NCI-H128 (cell line): ENCODE data around the gene AKAP6.

Experiments
- DNase-seq: peaks from one replicate; lab custom pipeline; 2025; ENCODE audit not compliant: unreplicated experiment; lab: John Stamatoyannopoulos, UW

Gene AKAP6

DNA sequence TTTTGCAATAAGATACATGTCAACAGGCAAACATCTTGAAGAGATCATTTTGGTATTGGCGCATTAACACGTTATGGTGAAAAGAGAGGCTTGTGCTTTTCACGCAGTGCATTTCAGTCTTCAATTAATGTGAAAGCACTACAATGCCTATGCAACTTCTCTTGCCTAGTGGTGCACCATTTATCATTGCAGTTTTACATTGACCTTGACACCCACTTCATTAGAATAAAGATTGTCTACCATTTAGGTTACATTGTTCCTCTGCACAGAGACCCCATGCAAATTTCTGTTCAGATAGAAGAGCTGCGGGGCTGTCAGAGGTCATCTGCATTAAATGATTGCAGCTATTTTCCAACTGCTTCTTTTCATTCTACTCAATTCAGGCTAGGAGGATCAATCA lies 397.4 kb downstream of the AKAP6 start:
- no peak for DNase-seq

GRCh38 chr14:32727832-32728231 lies 398.7 kb downstream of the AKAP6 start:
- no peak for DNase-seq

DNA sequence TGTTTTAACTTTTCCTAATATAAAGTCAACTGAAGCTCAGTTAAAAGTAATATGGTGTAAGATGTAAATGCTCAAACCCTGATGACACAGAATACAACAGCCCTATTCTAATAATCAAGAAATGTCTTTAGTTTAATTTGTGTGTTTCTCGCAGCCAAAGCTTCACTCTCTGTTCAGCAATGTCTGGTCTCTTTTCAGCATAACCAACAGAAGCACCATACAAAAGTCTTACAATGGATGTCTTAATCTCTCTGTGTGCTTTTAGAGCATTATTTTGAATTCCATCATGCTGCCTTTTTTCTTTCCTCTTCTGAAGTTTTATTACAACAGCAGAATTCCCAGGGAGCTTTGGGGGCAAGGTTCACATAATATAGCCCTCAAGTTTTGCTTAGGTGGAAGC lies 399.4 kb downstream of the AKAP6 start:
- no peak for DNase-seq

DNA sequence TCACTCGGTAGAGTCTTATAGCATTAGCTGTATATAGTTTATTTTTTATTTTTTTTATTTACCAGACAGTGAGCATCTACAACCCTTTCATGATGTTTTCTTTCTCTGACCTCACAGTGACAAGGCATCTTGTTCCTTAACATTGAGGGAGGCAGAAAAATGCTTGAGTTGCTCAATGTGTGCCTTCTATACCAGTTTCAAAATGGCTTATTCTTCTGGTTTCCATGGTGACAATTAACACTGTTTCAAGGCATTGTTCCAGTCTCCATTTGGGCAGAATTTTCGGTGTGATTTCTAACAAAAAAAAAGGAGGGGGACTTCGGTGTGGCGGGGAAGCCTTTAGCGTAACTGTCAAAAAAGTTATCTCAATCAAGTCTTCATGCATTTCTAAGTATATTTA lies 399.9 kb downstream of the AKAP6 start:
- DNase-seq: no peak

- DNase-seq: no peak
Observed at GRCh38 chr14:32731249-32731648, 402.2 kb downstream of the AKAP6 start.

DNA sequence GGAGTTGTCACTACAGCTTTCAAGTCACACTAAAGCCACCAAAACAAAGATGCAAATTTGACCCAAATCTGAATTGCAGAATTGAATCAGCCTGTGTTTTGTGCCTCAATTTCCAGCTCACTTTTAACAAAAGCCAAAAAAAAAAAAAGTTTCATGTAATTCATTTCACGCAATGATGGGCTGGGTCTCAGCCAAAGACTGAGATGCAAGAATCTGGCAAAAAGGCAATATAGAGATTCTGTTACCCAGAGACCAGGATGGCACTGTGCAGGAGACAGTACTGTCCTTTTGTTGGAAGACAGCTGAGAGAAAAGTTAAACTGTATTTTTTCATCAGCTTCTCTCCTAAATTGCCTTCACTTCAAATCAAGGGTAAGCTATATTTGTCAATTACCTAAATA lies 403.9 kb downstream of the AKAP6 start:
- DNase-seq: no peak

DNA sequence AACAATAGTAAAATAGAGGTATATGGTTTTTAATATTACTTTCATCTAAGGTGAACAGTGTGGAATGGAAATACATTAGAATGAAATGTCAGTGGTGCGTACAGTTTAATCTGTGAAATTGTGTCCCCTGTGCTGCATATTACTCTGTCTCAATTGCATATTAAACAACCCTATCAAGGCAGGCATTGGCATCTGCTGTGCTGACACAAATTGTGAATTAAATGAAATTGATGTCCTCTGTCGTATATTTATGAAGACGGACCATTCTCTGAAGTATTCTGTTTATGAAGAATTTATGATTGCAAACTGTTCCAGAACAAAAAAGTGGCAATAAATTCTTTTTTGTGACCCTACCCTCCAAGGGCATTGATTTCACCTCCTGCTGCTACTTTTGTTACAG lies 405.2 kb downstream of the AKAP6 start:
- DNase-seq: no peak

DNA sequence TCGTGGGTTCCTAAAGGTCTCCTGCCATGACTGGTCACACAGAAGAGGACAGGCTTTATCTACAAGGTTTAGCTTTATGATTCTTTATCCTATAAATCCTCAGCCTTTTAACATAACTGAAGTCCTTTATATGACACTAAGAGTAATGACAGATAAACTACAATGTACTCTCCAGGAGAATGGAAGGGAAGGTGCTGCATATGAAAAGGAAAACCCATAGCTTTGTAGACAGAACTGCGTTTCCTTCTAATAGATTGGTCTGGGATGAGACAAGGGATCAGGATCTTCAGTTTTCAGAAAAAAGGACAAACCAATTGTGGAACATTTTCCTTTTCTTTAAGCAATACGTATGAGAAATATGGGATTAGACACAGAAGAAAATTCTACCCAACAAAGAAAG lies 408.5 kb downstream of the AKAP6 start:
- DNase-seq: no peak

DNA sequence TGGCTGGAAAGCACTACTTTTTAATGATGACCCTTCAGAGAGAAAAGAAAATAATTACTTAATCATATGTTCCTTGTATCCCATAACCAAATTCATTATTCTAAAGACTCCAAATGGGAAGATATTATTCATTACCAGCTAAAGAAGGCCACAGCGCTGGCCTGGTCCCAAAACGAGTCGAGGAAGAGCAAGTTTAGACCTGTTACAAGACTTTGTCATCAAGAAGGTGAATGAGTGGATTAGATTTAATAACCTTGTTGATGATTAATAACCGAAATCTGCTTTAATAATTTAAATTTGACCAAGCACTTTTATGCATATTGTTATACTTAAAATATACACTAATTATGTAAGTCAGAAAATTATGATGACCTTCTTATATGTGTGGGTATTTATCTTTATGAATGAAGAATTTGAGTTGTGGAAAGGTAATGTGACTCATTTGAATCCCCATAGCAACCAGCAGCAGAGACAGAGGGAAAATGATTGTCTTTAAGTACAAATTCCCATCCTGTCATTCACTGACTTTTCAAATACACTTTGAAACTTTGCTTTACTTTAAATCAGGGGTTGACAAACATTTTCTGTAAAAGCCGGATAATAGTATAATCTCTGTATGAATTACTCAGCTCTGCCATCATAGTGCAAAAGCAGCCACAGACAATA lies 409.2 kb downstream of the AKAP6 start:
- DNase-seq: no peak

DNA sequence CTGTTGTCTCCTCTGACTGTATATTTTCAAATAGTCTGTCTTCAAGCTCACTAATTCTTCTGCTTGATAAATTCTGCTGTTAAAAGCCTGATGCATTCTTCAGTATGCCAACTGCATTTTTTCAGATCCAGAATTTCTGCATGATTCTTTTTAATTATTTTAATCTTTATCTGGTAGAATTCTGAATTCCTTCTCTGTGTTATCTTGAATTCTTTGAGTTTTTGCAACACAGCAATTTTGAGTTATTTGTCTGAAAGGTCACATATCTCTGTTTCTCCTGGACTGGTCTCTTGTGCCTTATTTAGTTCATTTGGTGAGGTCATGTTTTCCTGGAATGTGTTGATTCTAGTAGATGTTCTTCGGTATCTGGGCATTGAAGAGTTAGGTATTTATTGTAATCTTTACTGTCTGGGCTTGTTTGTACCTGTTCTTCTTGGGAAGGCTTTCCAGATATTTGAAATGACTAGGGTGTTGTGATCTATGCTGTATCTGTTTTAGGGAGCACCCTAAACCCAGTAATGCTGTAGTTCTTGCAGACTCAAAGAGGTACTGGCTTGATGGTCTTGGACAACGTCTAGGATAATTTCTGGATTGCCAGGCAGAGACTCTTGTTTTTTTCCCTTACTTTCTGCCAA lies 415.8 kb downstream of the AKAP6 start:
- DNase-seq: no peak

GRCh38 chr14:32754209-32754608 lies 425.1 kb downstream of the AKAP6 start:
- no peak for DNase-seq

- DNase-seq: no peak
Observed at GRCh38 chr14:32756173-32756572, 427.1 kb downstream of the AKAP6 start.

DNA sequence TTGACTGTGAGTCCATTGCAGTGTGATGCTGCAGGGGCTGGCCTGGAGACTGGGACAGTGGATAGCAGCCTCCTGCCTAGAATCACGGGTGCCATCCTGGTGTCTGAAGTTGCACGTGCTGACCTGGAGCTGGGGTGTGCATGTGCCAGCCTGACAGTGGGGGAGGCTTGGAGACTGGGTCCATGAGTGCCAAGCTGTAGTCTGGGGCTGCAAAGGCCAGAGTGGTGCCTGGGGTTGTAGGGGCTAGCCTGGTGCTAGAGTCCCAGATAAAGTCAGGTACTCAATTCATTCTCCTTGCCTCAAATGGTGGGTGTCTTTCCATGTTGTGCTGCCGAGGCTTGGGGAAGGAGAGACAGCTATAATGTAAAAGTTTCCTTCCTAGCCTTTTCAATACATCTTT lies 427.7 kb downstream of the AKAP6 start:
- no peak for DNase-seq

DNA sequence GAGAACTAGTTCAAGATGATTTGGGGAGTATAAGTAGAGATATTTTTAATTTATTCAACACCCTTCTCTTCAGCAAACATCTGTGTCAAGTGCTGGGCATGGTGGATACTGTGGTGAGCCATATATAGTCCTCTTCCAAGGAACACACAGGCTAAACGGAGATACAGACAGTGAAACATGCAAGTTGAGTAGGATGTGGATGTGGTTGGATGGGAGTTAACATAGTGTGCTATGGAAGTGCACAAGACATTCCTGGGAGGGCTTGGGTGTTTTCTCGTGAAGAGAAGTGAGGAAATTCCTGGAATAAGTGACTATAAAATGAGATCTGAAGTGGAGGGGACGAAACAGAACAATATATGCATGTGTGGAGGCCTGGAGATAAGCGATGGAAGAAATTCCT lies 428.5 kb downstream of the AKAP6 start:
- no peak for DNase-seq

- no peak for DNase-seq
Observed at GRCh38 chr14:32761381-32761968, 432.4 kb downstream of the AKAP6 start.

DNA sequence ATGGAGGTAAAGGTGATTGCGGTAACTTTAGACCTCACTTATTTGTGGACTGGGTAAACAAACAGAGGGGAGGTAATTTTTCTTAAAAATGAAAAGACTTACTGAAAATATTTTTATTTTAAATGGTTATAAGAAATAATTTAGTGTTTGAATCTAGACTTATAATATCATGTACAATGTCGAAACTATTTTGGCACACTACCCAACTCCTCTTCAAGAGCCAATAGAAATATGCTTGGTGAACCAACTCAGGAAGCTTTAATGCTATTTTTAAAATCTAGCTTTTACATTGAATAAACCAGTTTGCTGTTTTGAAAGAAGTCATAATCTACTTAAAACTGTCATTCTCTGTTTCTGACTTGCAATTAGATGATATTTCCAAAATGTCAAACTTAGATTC lies 433.8 kb downstream of the AKAP6 start:
- DNase-seq: no peak

DNA sequence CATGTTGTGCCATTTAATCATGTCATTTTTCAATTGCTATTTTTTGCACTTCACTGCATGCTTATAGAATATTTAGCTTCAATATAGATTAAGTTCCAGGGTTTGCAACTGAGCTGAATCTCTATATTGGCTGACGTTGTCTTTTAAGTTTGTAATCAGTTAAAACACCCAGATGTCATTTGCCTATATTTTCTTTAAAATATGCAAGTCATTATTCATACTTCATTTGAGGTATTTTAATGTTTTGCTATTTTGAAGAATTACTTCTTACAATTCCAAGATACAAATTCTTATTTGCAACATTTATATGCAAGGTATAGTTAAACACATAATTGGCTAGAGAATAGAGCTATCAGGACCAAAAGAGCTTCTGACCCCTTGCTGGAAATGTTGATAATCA lies 434.6 kb downstream of the AKAP6 start:
- DNase-seq: no peak

GRCh38 chr14:32764131-32764530 lies 435.0 kb downstream of the AKAP6 start:
- DNase-seq: no peak

DNA sequence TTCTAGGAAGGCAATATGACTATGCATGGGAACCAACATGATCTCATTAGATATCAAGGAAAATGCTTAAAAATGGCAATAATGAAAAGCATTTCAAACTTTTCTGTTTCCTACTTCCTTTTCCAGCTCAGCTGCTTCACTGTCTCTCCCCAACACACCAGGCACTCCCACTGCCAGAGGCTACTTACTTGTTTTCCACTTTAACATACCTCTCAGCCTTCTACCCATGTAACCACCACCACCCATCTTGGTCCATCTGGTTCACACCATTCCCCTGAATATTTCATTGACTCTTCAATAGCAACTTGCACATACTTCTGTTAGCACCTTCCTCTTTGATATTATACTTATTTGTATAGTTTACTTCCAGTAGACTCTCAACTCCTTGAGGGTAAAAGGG lies 441.3 kb downstream of the AKAP6 start:
- no peak for DNase-seq

- DNase-seq: no peak
Observed at GRCh38 chr14:32774214-32774613, 445.1 kb downstream of the AKAP6 start.

DNA sequence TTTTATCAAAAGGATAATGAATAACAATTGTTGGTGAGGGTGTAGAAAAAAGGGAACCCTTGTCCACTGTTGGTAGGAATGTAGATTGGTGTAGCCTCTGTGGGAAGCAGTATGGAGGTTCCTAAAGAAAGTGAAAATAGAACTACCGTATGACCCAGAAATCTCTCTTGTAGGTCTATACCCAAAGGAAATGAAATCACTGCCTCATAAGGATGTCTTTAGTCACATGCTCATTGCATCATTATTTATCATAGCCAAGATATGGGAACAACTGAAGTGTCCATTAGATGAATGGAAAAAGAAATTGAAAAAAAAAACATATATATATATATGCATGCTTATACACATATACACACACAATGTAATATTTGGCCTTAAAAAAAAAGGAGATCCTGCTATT lies 450.7 kb downstream of the AKAP6 start:
- DNase-seq: no peak

DNA sequence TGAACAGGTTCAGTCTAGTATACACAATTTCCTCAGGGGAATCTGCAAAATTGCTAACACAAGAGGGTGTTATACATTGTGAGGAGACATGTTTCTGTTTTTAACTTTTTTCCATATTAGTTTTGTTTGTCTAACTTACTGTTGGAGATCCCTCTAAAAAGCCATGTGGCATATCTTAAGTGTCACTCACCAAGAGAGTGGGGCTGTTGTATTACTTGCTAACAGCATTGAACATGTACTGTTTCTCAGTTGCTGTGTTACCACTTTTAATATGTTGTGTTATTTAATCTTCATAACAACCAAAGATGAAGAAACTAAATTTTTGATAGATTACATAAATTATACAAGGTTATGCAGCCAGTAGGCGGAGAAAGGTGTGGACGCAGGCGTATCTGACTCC lies 455.3 kb downstream of the AKAP6 start:
- DNase-seq: no peak

GRCh38 chr14:32785585-32785984 lies 456.5 kb downstream of the AKAP6 start:
- no peak for DNase-seq
